ENCODE results near the gene CROCC2. TPM values are rescaled to one million over a fixed set of nuclear protein-coding genes. Genes with fewer than 3 reads are reported as not detected.

The CROCC2 gene
- total and polyA plus RNA-seq, 2 of the 13 experiments (the other 11 are each of a cell fraction or from before 2014, with no cell fraction given), result not detected

DNA sequence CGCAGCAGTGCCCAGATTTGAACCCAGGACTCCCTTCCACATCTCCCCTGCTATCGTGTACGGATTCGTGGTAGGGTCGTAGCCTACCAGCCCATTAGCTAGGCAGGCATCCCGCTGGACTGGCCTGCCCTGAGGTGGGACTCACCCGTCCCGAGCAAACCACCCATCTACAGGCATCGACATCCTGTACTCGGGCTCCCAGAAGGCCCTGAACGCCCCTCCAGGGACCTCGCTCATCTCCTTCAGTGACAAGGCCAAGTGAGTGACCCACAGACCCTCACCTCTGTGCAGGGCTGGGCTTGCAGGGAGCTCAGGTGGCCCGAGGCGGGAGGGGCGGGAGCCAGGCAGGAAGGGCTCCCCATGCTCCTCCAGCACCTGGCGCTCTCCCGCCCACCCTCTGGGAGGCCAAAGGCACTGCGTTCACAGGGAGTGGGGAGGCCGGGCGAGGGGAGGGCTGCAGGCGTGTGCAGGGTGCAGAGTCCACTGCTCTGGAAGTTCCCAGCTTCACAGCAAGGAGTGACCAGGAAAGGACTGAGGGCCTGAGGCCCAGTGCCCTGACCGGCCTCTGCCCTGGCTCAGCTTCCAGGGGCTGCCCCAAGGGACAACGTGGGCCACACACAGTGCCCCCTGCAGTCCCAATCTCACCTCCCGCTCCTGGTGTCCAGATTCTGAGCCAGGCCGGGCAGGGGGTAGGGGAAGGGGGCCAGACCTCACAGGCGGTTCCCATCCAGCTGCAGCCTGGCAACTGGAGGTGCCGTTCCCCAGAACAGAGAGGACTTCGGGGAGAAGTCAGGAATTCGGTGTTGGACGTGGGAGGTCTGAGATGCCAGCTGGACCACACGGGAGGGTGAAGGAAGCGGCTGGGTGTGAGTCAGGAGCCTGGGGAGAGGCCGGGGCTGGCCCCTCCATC lies 32.1 kb upstream of the CROCC2 start (continued):
- TF ChIP-seq, protein P1, sequence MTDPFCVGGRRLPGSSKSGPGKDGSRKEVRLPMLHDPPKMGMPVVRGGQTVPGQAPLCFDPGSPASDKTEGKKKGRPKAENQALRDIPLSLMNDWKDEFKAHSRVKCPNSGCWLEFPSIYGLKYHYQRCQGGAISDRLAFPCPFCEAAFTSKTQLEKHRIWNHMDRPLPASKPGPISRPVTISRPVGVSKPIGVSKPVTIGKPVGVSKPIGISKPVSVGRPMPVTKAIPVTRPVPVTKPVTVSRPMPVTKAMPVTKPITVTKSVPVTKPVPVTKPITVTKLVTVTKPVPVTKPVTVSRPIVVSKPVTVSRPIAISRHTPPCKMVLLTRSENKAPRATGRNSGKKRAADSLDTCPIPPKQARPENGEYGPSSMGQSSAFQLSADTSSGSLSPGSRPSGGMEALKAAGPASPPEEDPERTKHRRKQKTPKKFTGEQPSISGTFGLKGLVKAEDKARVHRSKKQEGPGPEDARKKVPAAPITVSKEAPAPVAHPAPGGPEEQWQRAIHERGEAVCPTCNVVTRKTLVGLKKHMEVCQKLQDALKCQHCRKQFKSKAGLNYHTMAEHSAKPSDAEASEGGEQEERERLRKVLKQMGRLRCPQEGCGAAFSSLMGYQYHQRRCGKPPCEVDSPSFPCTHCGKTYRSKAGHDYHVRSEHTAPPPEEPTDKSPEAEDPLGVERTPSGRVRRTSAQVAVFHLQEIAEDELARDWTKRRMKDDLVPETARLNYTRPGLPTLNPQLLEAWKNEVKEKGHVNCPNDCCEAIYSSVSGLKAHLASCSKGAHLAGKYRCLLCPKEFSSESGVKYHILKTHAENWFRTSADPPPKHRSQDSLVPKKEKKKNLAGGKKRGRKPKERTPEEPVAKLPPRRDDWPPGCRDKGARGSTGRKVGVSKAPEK (CRISPR knock-in tag; IDR thresholded peaks at IDR 0.05; ENCODE audit: borderline replicate concordance), result no peak
- no peak for TF ChIP-seq ZNF562 (CRISPR knock-in tag; IDR thresholded peaks at IDR 0.05; ENCODE audit: borderline replicate concordance)
- no peak; the same call in 1 of the 2 replicates for TF ChIP-seq ZNF773 (CRISPR knock-in tag; IDR thresholded peaks at IDR 0.05; ENCODE audit: borderline replicate concordance)
- TF ChIP-seq ZNF556 (CRISPR knock-in tag; IDR thresholded peaks at IDR 0.05; ENCODE audit: borderline replicate concordance), result peak; percentile 89; the same call in 1 of the 2 replicates
- TF ChIP-seq ZNF543 (CRISPR knock-in tag; IDR thresholded peaks at IDR 0.05), result peak; percentile 90
- TF ChIP-seq ARNTL (CRISPR knock-in tag; IDR thresholded peaks at IDR 0.05), result peak; percentile 83
- TF ChIP-seq ZSCAN9 (CRISPR knock-in tag; IDR thresholded peaks at IDR 0.05; ENCODE audit: borderline replicate concordance), result peak; percentile 95
- peak; percentile 74 for TF ChIP-seq BCL6 (CRISPR knock-in tag; IDR thresholded peaks at IDR 0.05)
- TF ChIP-seq ZFP36 (IDR thresholded peaks at IDR 0.05; ENCODE audit: borderline replicate concordance, low read depth, low read length, partially characterized antibody), result peak; percentile 3
- TF ChIP-seq, protein P2, sequence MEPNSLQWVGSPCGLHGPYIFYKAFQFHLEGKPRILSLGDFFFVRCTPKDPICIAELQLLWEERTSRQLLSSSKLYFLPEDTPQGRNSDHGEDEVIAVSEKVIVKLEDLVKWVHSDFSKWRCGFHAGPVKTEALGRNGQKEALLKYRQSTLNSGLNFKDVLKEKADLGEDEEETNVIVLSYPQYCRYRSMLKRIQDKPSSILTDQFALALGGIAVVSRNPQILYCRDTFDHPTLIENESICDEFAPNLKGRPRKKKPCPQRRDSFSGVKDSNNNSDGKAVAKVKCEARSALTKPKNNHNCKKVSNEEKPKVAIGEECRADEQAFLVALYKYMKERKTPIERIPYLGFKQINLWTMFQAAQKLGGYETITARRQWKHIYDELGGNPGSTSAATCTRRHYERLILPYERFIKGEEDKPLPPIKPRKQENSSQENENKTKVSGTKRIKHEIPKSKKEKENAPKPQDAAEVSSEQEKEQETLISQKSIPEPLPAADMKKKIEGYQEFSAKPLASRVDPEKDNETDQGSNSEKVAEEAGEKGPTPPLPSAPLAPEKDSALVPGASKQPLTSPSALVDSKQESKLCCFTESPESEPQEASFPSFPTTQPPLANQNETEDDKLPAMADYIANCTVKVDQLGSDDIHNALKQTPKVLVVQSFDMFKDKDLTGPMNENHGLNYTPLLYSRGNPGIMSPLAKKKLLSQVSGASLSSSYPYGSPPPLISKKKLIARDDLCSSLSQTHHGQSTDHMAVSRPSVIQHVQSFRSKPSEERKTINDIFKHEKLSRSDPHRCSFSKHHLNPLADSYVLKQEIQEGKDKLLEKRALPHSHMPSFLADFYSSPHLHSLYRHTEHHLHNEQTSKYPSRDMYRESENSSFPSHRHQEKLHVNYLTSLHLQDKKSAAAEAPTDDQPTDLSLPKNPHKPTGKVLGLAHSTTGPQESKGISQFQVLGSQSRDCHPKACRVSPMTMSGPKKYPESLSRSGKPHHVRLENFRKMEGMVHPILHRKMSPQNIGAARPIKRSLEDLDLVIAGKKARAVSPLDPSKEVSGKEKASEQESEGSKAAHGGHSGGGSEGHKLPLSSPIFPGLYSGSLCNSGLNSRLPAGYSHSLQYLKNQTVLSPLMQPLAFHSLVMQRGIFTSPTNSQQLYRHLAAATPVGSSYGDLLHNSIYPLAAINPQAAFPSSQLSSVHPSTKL (CRISPR knock-in tag; IDR thresholded peaks at IDR 0.05), result peak; percentile 92
- TF ChIP-seq KDM5A (IDR thresholded peaks at IDR 0.05; ENCODE audit: borderline replicate concordance, low read length), result no peak
- TF ChIP-seq GABPB1 (CRISPR knock-in tag; IDR thresholded peaks at IDR 0.05), result peak; percentile 89
- TF ChIP-seq ZNF251 (CRISPR knock-in tag; IDR thresholded peaks at IDR 0.05), result no peak
- TF ChIP-seq, protein P3, sequence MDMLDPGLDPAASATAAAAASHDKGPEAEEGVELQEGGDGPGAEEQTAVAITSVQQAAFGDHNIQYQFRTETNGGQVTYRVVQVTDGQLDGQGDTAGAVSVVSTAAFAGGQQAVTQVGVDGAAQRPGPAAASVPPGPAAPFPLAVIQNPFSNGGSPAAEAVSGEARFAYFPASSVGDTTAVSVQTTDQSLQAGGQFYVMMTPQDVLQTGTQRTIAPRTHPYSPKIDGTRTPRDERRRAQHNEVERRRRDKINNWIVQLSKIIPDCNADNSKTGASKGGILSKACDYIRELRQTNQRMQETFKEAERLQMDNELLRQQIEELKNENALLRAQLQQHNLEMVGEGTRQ (IDR thresholded peaks at IDR 0.05; ENCODE audit: low read depth, low read length), result no peak
- TF ChIP-seq, protein P3 (CRISPR knock-in tag; IDR thresholded peaks at IDR 0.05; ENCODE audit: borderline replicate concordance), result no peak
- no peak for TF ChIP-seq ZNF672 (CRISPR knock-in tag; IDR thresholded peaks at IDR 0.05)
- TF ChIP-seq, protein P4, sequence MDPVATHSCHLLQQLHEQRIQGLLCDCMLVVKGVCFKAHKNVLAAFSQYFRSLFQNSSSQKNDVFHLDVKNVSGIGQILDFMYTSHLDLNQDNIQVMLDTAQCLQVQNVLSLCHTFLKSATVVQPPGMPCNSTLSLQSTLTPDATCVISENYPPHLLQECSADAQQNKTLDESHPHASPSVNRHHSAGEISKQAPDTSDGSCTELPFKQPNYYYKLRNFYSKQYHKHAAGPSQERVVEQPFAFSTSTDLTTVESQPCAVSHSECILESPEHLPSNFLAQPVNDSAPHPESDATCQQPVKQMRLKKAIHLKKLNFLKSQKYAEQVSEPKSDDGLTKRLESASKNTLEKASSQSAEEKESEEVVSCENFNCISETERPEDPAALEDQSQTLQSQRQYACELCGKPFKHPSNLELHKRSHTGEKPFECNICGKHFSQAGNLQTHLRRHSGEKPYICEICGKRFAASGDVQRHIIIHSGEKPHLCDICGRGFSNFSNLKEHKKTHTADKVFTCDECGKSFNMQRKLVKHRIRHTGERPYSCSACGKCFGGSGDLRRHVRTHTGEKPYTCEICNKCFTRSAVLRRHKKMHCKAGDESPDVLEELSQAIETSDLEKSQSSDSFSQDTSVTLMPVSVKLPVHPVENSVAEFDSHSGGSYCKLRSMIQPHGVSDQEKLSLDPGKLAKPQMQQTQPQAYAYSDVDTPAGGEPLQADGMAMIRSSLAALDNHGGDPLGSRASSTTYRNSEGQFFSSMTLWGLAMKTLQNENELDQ (CRISPR knock-in tag; IDR thresholded peaks at IDR 0.05; ENCODE audit: borderline replicate concordance), result no peak

Measured in HepG2 (cell line).